GM21515 (cell line): ENCODE results near the gene DAB2IP.

Experiments used
- ATAC-seq: cut with Tn5 transposase; IDR thresholded peaks from one replicate; pipeline ENCODE4 v1.9.1; 2021; ENCODE audit not compliant: unreplicated experiment

DAB2IP gene

DNA sequence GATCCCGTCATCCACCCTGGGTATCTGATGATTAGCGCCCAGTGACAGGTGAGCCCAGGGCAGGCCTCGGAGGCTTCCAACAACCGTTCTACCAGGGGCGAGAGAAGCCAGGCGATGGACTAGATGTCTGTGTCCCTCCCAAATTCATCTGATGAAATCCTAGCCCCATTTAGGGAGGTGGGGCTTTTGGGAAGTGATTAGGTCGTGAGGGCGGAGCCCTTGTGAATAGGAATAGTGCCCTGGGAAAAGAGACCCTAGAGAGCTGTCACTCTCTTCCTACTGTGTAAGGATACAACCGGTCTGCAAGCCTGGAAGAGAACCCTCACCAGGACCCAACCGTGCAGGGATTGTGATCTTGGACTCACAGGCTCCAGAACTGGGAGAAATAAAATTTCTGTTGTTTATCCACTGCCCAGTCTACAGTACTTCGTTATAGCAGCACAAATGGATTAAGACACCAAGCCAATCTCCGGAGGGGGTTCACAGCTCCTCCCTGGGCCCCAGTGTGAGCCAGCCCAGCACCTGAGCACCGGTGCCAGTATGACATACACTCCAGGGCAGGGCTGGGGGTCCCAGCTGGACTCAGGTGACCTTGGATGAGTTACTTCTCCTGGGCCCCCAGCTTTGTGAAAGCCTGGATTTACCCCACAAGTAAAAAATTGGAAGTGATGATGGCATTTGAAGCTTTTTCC is 162.2 kb downstream of the DAB2IP start:
- ATAC-seq, result no peak

DNA sequence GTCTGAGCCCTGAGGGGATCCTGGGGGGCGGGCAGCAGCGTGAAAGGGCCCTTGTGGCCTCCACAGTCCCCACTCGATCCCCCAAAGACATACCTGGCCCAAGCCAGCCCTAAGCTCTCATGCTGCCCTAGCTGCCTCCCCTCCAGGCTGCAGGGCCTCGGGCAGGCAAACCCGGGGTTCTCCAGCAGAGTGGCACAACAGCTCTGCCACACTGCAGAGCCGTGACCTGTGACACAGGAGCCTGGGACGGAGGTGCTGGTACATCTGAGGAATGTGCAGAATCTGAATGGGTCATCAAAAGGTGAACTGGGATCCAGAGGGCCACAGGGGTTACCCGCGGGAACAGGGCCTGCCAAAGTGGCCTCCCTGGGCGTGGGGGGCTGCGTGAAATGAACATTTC is 163.2 kb downstream of the DAB2IP start:
- ATAC-seq, result no peak

DNA sequence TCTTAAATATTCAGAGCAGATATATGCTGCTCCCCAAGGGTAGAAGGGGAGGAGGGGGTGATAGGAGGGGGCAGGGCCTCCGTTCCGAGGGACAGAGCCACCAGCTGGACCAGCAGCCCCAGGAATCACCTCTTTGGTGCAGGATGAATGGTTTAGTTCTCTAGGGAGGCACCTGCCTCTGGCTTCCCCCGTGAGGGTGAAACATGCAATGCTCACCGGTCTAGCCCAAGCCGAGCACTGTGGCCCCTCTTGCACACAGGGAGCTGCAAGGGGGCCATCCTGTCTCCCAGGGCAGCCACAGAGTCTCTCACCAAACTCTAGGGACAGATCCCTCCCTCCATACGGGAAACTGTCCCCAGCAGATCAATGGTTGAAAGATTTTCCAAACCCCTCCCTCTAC is 163.7 kb downstream of the DAB2IP start:
- ATAC-seq, result no peak

DNA sequence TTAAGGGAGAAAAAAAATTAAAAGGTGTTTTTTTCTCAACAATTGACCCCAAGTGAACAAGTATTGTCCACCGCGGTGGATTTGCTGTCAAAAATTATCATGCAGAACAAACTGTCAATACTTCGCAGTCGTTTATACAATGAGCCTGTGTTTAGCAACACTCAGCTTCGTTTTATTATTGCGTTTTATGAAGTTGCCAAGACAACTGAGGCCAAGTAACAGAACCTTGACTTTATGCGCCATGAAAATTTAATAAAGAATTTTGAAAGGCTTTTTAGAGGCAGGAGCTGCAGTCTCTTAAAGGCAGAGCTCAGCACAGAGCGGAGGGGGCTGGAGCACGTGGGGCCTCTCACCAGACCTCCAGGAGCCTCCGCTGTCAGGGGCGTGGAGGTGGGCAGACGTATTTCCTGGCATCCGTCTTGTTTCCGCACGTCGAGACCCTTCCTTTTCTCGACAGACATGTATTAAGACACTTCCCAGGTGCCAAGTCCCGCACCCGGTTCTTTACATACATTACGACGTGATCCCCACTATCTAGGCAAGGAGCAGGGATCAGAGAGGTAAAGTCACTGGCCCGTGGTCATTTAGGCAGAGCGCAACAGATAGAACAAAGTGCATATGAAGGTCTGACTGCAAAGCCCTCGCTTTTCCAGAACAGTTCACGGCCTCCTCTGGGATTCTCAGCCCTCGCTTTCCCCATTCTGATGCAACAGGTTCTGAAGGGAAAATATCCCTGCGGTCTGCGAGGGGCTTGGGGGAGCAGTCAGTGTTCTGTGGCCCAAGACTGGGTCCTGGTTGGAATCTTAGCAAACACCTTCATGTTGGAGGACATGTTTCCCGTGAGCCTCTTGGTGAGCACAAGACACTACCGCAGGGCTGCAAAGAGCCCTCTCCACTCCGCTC is 164.4 kb downstream of the DAB2IP start:
- ATAC-seq, result no peak

DNA sequence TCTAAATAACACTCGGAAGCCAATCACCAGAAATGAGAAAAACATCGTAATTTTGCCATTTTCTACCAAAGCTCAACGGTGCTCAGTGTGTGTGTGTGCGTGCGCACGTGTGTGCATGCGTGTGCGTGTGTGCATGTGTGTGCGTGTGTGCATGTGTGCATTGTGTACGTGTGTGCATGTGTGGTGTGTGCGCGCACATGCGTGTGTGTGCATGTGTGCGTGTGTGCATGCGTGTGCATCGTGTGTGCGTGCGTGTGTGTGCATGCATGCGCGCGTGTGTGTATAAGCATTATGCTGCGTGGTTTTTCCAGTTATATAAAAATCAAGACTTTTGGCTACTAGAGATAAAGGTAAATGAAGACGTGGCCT is 165.0 kb downstream of the DAB2IP start:
- no peak for ATAC-seq

DNA sequence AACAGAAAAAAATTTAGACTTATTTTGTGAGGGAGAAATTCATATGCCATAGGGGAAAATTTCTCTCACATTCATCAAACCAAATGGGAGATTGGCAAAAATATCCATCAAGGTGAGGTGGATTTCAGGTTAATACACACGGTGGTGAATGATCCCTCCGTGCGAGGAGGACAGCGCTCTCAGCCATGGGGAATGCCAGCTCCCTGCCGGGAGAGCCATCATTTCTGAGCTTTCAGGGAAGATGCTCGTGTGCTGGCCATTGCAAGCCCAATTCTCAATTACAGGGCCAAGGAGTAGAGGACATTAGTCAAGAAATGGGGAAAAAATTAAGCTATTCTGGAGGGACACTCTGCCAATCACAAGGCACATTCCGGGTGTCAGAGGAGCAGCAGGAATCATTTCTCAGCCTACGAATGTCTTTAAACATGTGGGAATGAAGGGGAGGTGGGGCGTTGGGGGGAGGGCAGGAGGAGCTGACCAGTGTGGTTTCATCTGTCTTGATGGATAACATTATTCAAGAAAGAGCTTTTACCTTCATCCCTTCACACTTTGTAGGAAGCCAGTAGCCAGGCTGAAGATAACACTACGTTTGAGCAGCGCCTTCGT is 165.5 kb downstream of the DAB2IP start:
- no peak for ATAC-seq

DNA sequence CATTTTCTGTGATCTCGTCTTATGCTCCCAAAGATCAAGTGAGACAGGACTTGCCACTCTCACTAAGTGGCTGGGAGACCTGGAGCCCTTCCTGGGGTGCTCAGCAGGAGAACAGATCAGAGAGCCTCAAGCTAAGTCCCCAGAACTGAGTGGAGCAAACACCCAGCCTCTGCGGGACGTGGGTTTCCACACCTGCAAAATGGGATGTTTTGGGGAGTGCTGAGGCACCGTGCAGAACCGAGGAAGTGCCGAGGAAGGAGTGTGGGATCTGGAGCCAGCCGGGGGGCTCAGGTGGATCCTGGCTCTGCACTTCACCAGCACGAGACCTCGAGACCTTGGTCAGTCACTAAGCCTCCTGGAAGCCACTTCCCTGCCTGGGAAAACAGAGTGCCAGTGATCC is 166.0 kb downstream of the DAB2IP start:
- no peak for ATAC-seq

DNA sequence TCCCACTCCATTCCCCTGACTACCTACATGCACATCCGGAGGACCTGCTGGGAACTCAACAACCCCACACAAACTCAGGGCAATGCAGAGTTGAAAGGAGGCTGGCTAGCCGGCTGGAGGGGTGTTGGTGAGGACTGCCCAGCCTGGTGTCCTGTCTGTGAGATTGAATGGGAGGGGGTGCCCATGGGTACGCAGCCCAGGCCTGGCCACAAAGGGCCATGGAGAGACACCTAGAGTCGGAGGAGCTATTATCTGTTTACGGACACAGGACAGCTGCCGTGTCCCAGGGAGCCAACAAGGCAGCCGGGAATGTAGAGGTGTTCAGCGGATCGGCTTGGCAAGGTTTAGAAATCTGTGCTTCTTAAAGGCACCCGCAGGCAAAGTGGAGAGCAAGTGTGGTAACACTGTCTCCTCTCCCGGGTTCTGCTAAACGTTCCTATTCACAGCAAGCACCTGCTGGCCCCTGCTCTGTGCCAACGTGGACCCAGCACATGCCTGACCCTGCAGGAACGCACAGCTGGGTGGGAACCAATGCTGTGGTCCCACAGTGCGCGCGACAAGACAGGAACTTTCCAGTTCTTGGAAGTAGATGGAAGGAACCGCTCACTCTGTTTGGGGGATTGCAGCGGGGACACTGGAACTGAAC is 166.7 kb downstream of the DAB2IP start:
- no peak for ATAC-seq

DNA sequence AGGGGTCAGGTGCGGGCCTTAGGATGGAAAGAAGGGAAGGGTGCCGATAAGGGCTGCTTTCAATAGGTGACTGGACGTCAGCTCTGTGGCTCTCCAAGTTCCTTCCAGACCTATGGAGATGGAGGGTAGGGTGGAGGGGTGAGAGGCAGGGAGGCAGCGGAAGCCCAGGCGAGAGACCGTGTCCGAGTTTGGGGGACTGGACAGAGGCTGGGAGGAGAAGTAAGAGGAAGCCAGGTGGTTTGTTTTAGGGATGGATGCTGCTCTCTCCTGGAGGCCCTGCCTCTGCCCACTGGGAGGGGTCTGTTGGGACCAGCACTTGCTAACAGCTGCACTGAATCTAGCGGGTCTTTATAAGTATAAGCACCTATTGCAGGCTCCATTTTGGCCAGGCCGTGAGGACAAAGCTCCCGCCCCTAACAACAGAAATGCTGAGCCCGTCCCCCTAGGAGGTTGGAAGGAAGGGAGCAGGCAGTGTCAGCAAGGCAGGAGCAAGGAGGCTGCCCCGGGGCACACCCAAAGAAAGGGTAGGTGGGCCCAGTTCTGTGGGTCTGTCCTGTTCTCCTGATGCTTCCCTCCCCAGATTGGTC is 167.5 kb downstream of the DAB2IP start:
- no peak for ATAC-seq

DNA sequence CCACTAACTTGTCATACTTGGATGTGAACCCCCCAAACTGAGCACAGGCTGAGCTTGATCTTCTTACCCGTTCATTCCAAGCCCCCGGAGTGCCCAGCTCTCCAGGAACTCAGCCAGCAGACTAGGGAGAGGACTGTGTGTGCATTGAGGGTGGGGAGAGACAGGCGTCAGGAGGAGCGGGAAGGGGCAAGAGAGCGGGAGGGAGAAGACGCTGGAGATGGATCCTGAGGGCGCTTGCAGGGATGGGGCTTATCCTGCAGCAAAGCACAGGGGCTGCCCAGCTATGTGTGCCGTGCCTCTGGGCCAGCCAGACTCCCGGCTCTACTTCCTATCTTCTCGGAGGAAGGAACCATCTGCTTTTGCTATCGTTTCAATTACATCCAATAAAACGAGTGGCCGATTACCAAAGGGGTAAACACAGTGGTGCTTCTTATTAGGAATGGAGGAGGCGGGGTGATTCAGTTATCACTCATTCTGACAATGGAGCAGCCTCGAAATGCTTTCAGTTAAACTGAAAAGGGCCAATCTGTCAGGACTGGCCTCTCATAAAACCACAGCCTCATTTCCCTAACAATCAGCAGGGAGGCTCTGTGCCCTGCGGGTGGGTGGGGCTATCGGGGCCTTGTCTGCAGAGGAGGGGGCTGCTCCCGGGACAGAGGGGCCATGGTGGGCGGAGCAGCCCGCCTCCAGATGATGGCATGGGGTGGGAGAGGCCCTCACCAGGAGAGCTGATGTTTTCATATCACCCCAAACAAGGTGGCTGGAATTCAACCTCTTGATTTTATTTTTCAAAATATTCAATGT is 168.2 kb downstream of the DAB2IP start:
- no peak for ATAC-seq

DNA sequence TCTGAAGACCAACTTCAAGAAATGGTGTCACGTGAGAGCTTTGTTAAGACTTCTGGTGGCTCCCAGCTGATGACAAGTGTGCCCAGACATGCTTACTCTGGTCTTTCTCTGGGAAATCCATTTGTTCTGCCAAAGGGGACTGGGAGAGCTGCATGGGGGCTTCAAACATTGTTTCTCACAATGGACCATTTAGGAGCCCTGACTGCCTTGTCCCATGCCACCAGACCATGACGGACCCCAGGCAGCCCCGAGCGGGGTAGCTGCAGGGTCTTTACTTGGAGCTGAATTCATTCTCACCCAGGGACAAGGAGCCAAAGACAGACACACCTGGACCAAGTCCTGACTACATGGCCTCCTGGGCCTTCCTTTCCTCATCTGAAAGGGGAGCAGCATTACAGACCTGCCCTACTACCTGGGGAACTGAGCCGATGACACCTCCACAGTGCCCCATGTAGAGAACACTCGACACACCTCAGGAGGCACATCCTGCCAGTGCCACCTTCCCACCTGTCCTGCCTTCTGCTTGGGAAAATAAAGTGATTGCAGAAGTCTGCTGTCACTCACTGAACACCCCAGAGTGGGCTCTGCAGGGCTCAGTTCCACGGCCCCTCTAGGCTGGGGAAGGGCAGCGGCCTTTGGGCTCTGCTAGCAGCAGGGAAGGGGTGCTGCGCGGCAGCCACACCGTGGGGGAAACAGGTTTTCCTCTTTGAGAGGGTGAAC is 169.0 kb downstream of the DAB2IP start:
- no peak for ATAC-seq

DNA sequence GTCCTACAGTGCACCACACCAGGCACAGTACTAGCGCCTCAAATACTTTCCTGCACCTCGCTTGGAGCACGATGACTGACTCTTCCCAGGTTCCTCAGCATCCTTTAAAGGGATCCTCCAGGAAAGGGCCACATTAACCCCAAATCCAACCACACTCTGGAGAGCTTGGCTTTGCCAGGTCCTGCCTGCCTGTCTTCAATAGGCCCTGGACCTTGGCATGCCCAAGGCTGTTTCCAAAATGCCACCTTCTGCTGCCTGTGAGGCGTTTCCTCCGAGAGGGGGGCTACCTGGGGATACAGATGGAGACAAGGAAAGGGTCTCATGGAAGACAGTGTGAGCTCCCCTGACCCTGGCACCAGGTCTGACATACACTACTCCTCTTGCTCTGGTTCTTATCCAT is 169.9 kb downstream of the DAB2IP start:
- ATAC-seq, result no peak

DNA sequence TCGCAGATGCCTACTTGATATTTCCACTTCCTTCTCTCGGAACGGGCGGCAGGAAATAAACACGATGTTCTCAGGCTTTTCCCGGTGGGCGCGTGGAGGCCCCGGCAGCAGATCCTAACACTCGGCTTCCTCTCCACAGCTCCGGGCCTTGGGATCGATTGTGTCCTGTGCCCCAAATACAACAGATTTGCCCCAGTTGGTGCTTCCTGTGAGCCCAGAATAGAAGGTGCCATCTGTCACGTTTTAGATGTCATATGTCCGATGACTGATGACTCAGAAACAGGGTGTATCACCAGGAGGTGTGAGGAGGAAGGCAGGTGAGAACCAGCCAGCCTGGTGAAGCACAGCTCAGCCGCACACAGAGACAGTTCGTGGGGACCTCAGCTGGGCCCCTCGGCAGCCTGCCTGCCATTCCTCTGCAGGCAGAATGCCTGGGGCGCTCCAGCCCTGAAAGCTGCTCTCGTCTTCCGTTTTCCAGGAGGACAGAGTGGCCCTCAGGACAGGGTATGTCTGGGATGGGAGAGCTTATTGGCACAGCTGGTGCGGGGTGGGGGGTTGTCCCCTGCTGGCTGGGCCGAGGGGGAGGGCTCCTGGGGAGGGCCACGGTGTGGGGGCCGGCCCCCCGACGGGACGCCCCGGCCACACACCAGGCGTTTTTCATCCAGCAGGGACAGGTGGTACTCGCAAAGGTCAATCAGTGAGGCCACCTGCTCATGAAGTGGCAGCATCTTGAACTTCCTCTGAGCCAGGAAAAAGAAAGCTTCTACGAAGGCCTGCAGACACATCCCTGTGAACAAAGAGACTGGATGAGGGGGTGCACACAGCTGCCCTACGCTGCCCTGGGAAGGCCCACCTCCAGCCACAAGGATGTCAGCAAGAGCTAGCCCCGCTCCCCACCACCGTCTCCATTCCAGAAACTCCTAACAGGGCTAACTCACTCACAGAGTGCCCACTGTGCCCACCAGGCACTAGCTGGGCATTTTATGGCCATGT is 171.0 kb downstream of the DAB2IP start:
- no peak for ATAC-seq

DNA sequence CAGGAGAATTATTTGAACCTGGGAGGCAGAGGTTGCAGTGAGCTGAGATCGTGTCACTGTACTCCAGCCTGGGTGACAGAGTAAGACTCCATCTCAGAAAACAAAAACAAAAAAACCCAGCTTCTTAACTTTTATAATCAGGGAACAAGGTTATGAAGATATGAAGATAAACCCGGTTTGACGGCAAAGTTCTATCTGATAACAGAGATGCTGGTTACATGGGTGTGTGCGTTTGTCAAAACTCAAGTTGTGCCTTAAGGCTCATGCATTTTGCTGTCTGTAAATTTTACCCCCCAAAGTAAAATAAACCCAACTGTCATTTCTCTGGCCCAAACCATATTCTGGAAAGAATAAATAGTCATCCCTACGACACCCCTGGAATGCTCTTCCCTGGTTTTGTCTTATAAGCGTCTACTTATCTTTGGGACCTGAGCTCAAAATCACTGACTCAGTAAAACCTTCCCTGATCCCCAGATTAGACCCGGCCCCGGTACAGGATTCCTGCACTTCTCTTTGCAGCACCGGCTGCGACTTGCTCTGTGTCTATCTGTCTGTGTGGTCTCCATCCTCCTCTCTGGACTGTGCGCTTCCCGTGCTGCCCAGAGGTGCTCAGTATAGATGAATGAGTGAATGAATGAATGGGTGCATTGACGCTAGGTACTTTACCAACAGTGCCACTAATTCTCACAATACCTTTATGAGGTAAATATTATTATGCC is 172.2 kb downstream of the DAB2IP start:
- ATAC-seq, result no peak

DNA sequence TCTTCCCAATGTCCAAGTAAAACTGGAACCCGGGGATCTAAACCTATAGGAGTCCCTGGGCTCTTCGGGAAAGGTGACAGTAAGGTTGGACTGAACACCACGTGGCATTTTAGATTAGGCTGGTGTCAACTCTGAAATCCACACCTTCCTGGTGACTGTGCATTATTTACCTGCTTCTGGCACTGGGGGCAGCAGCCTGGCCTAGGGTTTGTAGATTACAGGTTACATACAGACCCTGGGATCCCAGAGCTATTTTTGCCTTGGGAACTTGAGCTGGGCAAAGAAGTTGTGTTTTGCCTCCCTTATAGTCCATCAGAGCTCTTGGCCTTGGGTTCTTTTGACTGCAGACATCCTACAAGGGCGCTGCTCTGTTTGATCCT is 173.2 kb downstream of the DAB2IP start:
- no peak for ATAC-seq

DNA sequence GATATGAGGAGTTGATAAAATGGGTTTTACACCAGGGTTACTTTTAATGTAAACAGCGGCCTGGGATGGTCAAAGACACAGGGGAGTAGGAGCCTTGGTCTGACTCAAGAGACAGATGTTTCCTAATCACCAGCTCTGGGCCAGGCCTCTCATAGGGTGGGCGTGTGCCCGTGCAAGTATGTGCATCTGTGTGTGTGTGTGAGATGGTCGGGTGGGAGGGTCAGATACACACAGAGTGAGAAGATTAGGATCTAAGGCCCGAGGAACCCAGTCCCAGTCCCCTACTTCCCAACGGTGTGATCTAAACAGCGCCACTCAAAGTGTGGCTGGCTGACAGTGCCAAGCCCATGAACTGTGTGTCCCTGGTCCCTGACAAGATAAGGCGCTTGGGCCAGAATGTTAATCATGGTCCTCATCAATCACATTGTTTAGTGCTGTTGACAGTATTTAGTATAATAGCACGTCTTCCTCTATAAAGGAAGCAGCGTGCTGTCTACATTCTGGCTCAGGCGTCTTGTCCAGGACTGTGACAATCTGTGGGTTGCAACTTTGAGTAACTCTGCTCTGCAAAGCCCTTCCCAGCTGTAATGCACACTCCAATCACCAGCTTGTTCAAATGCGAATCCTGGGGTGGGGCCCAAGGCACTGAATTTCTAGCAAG is 173.7 kb downstream of the DAB2IP start:
- ATAC-seq, result no peak

DNA sequence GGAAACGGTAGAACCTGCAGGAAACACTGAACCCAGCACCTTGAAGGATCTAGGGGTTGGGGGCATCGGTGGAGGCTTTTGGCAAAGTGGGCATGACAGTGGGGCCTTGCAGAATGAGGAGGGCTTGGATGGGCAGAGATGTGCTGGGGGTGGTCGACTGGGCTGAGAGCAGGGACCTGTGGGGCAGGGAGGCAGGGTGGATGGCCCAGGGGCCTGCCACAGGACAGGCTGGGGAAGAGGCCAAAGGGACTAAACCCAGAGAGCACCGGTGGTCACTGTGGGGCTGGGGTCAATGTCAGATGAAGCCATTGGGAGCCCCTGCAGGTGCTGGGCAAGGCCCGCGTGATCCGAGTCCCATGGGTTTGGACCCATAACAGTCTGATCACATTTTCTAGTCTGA is 175.3 kb downstream of the DAB2IP start:
- ATAC-seq, result no peak
